HG03066 (cell line): ENCODE measurements around the gene TMEM213.

ENCODE experiments used
- ATAC-seq: cut with Tn5 transposase; IDR thresholded peaks from one replicate; pipeline ENCODE4 v1.9.1; 2021; ENCODE audit warnings: low read depth; ENCODE audit not compliant: unreplicated experiment

The TMEM213 gene

DNA sequence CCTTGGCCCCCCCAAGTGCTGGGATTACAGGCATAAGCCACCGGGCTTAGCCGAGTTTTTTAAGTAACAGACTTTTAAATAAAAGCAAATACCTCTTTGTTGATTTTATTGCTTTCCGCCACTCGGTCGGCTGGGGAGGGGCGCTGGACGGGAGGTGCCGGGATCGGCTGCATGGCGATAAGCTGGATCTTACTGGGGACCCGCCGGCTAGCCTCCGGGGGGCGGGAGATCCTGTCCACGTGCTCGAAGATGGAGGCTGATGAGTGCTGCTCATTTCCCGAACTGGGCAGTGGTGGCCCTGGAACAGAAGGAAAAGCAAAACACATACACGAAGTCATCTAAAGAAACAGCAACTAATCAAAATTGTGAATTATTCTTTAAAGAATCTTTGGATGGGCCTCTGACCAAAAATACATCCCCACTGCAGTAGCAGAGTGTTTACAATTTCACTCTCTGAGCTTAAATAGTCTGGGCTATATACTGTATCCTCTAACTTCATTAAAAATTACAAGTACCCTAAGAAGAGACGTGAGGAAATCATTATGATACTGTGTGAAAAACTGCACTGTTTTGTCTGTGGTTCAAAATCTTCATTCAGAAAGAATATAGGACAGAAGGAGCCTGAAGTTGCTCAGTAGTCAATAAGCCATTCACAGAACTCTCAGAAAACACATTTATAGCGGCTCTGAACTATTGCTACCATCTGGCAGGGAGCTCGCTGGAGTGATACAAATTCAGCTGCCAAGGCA lies 73.4 kb downstream of the TMEM213 start:
- no peak for ATAC-seq

GRCh38 chr7:138871814-138872090 lies 74.0 kb downstream of the TMEM213 start:
- ATAC-seq, result no peak

DNA sequence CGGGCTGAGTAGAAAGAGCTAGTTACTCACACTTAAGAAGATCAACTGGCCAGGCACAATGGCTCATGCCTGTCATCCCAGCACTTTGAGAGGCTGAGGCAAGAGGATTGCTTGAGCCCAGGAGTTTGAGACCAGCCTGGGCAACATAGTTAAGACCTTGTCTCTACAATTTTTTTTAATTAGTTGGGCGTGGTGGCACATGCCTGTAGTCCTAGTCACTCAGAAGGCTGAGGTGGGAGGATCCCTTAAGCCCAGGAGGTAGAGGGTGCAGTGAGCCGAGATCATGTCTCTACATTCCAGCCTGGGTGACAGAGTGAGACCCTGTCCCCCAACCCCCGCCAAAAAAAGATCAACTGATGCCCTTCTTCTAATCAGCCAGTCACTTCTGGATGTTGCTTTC lies 74.8 kb downstream of the TMEM213 start:
- ATAC-seq, result no peak

- ATAC-seq, result no peak
Observed at GRCh38 chr7:138873220-138873892, 75.6 kb downstream of the TMEM213 start.

GRCh38 chr7:138875794-138876193 lies 78.0 kb downstream of the TMEM213 start:
- no peak for ATAC-seq

- no peak for ATAC-seq
Observed at GRCh38 chr7:138876326-138876725, 78.5 kb downstream of the TMEM213 start.

GRCh38 chr7:138878051-138878450 lies 80.3 kb downstream of the TMEM213 start:
- ATAC-seq, result no peak

GRCh38 chr7:138878856-138879255 lies 81.1 kb downstream of the TMEM213 start:
- ATAC-seq, result no peak

DNA sequence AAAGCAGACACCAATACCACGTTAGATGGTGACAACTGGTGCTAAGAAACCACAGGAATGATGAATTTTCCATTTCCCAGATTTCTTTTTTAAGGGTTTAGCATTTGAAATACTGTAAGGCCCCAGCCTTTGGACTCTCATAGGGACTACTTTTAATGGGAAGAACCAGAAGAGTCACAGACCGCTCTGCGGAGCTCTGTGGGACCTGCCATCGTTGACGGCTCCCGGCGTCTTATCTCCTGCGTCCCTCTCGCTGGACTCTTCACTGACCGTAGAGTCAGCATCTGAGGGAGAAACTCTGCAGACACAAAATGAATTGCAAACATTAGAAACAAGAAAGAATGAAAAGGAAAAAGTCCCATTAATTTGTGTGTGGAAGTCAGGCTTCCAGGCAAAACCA lies 81.6 kb downstream of the TMEM213 start:
- ATAC-seq, result no peak

DNA sequence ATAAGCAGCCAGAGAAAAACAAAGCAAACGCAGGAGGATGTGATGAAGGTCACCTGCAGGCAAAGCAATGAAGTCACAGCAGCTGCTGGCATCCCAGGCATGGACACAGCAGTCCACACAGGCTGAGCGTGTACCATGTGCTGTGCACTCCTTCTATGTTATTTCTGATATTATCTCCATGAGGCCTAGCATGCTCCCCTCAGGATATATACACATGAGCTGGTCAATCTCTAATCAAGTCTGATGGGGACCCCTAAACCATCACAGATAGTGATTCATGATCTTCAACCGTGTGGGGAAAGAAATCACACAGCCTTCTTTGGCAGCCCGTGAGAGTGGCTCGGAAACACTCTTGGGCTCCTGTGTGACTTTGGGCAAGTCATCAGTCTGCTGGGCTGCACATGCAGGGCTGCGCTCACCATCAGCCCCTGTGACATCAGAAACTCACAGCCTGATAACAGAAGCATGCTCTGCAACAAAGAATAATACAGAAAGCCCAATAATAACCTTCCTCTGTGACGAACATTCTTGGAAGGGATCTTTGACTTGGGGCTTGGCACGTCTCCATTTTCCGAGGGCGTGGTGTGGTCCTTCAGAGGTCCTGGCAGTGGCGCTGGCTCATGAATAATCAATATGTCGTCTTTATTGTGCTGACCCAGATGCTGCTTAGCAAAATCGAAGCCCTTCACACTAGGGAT lies 83.2 kb downstream of the TMEM213 start:
- no peak for ATAC-seq

GRCh38 chr7:138881579-138882188 lies 83.9 kb downstream of the TMEM213 start:
- no peak for ATAC-seq

- no peak for ATAC-seq
Observed at GRCh38 chr7:138882249-138882648, 84.5 kb downstream of the TMEM213 start.

DNA sequence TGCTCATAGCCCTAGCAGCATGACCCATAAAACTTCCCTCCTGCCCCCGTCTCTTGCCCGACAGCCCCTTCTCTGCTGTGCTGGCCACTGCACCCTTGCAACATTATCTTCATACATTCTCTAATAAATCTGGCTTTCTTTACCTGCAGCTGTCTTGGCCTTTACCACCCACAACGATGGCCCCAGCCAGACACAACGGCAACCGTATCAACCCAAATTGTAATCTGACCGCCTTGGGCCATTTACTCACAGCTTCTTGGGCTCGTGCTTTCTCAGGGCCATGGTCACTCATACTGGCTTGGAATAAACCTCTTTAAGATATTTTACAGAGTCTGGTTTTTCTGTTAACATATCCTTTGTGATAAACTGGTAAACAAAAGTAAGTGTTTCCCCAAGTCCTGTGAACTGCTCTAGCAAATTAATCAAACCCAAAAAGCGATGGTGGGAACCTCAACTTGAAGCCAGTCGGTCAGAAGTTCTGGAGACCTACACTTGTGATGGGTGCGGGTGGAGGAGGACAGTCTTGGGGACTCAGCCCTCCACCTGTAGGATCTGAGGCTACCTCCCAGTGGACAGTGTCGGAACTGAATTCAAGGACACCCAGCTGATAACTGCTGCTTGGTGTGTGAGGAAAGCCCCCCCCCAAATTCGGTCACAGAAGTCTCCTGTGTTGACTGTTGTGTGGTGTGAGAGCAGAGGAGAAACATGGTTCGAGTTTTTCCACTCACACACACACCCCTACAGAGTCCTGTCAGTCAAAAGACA lies 87.8 kb downstream of the TMEM213 start:
- ATAC-seq, result no peak

GRCh38 chr7:138886501-138886917 lies 88.7 kb downstream of the TMEM213 start:
- ATAC-seq, result peak; percentile 90

GRCh38 chr7:138887085-138887710 lies 89.4 kb downstream of the TMEM213 start:
- ATAC-seq, result peak; percentile 8
